Ishikawa (cell line): ENCODE data around the gene FDPS.

ENCODE experiments used
- CEBPB ChIP-seq: IDR thresholded peaks from 2 replicates; pipeline ENCODE4 v1.6.1; 2012
- CREB1 ChIP-seq: IDR thresholded peaks from 2 replicates; pipeline ENCODE4 v1.6.1; 2012; ENCODE audit warnings: low read depth
- EGR1 ChIP-seq: IDR thresholded peaks from 2 replicates; pipeline ENCODE4 v1.6.1; 2012
- EP300 ChIP-seq: IDR thresholded peaks from 2 replicates; pipeline ENCODE4 v1.6.1; 2012; ENCODE audit warnings: borderline replicate concordance
- FOXM1 ChIP-seq: IDR thresholded peaks from 2 replicates; pipeline ENCODE4 v1.6.1; 2012; ENCODE audit warnings: low read depth, borderline replicate concordance
- RAD21 ChIP-seq: IDR thresholded peaks from 2 replicates; pipeline ENCODE4 v1.6.1; 2012; ENCODE audit warnings: low read depth
- TAF1 ChIP-seq: IDR thresholded peaks from 2 replicates; pipeline ENCODE4 v1.6.1; 2012; ENCODE audit warnings: low read depth, mild to moderate bottlenecking
- TCF12 ChIP-seq: IDR thresholded peaks from 2 replicates; pipeline ENCODE4 v1.6.1; 2012; ENCODE audit warnings: low read depth
- TEAD4 ChIP-seq: IDR thresholded peaks from 2 replicates; pipeline ENCODE4 v1.6.1; 2012
- YY1 ChIP-seq: IDR thresholded peaks from 2 replicates; pipeline ENCODE4 v1.6.1; 2012; ENCODE audit warnings: low read depth
- ZBTB7A ChIP-seq: IDR thresholded peaks from 2 replicates; pipeline ENCODE4 v1.6.1; 2012; ENCODE audit warnings: low read depth
- TF ChIP-seq, protein P1 (sequence below): IDR thresholded peaks from 2 replicates; pipeline ENCODE4 v1.6.1; 2012; ENCODE audit warnings: low read depth, mild to moderate bottlenecking
- TF ChIP-seq, protein P2 (sequence below): IDR thresholded peaks from 2 replicates; pipeline ENCODE4 v1.6.1; 2012
- TF ChIP-seq, protein P3 (sequence below): IDR thresholded peaks from 2 replicates; pipeline ENCODE4 v1.6.1; 2012

DNA sequence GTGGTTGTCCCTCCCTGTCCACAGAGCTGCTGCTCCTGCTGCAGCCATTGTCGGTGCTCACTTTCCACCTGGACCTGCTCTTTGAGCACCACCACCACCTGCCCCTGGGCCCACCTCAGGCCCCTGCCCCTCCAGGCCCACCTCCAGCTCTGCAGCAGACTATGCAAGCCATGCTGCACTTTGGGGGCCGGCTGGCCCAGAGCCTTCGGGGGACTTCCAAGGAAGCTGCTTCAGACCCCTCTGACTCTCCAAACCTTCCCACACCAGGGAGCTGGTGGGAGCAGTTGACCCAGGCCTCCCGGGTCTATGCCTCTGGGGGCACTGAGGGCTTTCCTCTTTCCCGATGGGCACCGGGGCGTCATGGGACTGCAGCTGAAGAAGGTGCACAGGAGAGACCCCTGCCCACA lies 18.0 kb downstream of the FDPS start:
- TF ChIP-seq, protein P1, sequence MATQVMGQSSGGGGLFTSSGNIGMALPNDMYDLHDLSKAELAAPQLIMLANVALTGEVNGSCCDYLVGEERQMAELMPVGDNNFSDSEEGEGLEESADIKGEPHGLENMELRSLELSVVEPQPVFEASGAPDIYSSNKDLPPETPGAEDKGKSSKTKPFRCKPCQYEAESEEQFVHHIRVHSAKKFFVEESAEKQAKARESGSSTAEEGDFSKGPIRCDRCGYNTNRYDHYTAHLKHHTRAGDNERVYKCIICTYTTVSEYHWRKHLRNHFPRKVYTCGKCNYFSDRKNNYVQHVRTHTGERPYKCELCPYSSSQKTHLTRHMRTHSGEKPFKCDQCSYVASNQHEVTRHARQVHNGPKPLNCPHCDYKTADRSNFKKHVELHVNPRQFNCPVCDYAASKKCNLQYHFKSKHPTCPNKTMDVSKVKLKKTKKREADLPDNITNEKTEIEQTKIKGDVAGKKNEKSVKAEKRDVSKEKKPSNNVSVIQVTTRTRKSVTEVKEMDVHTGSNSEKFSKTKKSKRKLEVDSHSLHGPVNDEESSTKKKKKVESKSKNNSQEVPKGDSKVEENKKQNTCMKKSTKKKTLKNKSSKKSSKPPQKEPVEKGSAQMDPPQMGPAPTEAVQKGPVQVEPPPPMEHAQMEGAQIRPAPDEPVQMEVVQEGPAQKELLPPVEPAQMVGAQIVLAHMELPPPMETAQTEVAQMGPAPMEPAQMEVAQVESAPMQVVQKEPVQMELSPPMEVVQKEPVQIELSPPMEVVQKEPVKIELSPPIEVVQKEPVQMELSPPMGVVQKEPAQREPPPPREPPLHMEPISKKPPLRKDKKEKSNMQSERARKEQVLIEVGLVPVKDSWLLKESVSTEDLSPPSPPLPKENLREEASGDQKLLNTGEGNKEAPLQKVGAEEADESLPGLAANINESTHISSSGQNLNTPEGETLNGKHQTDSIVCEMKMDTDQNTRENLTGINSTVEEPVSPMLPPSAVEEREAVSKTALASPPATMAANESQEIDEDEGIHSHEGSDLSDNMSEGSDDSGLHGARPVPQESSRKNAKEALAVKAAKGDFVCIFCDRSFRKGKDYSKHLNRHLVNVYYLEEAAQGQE, result no peak
- TF ChIP-seq, protein P2, sequence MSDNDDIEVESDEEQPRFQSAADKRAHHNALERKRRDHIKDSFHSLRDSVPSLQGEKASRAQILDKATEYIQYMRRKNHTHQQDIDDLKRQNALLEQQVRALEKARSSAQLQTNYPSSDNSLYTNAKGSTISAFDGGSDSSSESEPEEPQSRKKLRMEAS, result no peak
- no peak for TF ChIP-seq RAD21
- no peak for TF ChIP-seq EGR1
- no peak for TF ChIP-seq YY1
- no peak for TF ChIP-seq TAF1
- TF ChIP-seq, protein P3, sequence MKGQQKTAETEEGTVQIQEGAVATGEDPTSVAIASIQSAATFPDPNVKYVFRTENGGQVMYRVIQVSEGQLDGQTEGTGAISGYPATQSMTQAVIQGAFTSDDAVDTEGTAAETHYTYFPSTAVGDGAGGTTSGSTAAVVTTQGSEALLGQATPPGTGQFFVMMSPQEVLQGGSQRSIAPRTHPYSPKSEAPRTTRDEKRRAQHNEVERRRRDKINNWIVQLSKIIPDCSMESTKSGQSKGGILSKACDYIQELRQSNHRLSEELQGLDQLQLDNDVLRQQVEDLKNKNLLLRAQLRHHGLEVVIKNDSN, result no peak
- no peak for TF ChIP-seq EP300
- TF ChIP-seq ZBTB7A, result no peak
- TF ChIP-seq CREB1, result no peak
- TF ChIP-seq TCF12, result no peak
- no peak for TF ChIP-seq CEBPB
- TF ChIP-seq TEAD4, result no peak
- TF ChIP-seq FOXM1, result no peak
